ENCODE results near the gene LY86.
A peak's percentile ranks its signal among the peaks of the same experiment; 100 is the strongest.

DNA sequence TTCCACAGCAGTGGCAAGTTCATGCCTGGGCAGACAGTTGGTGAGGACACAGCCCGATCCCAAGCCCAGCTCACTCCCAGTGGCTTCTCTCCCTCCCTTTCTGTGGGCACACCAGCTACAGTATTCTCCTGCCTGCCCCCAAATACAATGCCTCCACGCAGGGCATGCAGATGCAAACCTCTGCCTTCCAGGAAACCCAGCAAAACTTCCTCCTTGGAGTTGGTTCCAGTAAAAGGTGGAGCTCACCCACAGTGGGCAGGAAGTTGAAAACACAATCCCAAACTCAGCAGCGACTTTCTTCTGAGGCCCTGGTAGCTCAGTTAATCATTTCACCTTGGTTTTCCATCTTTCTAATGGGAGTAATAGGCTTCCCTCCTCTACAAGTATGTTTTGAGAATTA is 93.7 kb downstream of the LY86 start:
- TF ChIP-seq POLR2A (IDR thresholded peaks at IDR 0.05; ENCODE audit: low read depth) (no peak), EP300 (IDR thresholded peaks at IDR 0.05) (peak; percentile 25)
- TF ChIP-seq, protein P1, sequence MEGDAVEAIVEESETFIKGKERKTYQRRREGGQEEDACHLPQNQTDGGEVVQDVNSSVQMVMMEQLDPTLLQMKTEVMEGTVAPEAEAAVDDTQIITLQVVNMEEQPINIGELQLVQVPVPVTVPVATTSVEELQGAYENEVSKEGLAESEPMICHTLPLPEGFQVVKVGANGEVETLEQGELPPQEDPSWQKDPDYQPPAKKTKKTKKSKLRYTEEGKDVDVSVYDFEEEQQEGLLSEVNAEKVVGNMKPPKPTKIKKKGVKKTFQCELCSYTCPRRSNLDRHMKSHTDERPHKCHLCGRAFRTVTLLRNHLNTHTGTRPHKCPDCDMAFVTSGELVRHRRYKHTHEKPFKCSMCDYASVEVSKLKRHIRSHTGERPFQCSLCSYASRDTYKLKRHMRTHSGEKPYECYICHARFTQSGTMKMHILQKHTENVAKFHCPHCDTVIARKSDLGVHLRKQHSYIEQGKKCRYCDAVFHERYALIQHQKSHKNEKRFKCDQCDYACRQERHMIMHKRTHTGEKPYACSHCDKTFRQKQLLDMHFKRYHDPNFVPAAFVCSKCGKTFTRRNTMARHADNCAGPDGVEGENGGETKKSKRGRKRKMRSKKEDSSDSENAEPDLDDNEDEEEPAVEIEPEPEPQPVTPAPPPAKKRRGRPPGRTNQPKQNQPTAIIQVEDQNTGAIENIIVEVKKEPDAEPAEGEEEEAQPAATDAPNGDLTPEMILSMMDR (IDR thresholded peaks at IDR 0.05), result no peak
